LoVo (cell line): Measurements from ENCODE around the gene GJB2.

Experiments used
- DNase-seq: peaks from one replicate; pipeline ENCODE4 v3.0.0-alpha.2; 2016; ENCODE audit warnings: low spot score

GJB2 gene

GRCh38 chr13:20141238-20142022 is 51.3 kb downstream of the GJB2 start:
- DNase-seq = no peak

DNA sequence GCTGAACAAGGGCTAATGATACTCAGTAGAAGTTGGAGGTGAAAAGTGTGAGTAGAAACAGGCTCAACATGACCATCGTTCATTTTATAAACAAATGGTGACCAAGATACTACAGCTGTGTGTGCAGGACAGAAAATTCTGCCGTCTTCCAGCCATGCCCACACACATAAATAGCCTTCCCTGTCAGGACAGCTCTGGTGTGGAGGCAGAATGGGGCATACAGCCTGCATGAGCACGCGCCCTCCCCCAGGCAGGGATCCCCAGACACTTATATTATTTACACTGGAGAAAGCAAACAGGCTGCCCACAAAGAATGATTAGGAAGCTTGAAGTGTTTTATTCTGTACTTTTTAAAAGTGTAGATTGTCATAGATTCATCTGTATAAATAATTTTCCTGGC is 52.3 kb downstream of the GJB2 start:
- no peak for DNase-seq

GRCh38 chr13:20137875-20138274 is 54.9 kb downstream of the GJB2 start:
- DNase-seq = no peak
